ENCODE measurements around the gene ACVR1. TPM values are rescaled to one million over a fixed set of nuclear protein-coding genes. Genes with fewer than 3 reads are reported as not detected.

Gene ACVR1
- polyA plus RNA-seq, 1 of the 3 experiments (the other 2 are of a cell fraction) = 22.4 TPM

GRCh38 chr2:157691131-157691530 lies 185.0 kb downstream of the ACVR1 start:
- H3K4me3 ChIP-seq (ENCODE audit: low read depth in 2 of 2, low read length in 1 of 2) = no peak overlapping the region
- no peaks in the 10 kb centered on the region for H3K79me2 ChIP-seq (ENCODE audit: insufficient read depth)
- H3F3A ChIP-seq (replicated peaks; ENCODE audit: insufficient read depth) = no peaks in the 10 kb centered on the region
- no peaks in the 10 kb centered on the region for H3K9me2 ChIP-seq
- TF ChIP-seq MXI1 (IDR thresholded peaks at IDR 0.05; ENCODE audit: low read depth, low read length) = no peak
- no peak for TF ChIP-seq RFX5 (IDR thresholded peaks at IDR 0.05; ENCODE audit: low read length)
- TF ChIP-seq NRF1 (IDR thresholded peaks at IDR 0.05; ENCODE audit: low read depth, low read length) = no peak
- no peak for TF ChIP-seq GATA2 (CRISPR knock-in tag; IDR thresholded peaks at IDR 0.05)
- no peak for TF ChIP-seq PBX3 (IDR thresholded peaks at IDR 0.05)
- no peak for TF ChIP-seq RCOR1 (IDR thresholded peaks at IDR 0.05; ENCODE audit: low read length)
- TF ChIP-seq REST (IDR thresholded peaks at IDR 0.05; ENCODE audit: low read depth, low read length) = no peak
- TF ChIP-seq POLR2AphosphoS5 (IDR thresholded peaks at IDR 0.05; ENCODE audit: low read depth, low read length) = no peak
- no peak for TF ChIP-seq NFIC (IDR thresholded peaks at IDR 0.05; ENCODE audit: borderline replicate concordance)
- TF ChIP-seq FOXM1 (IDR thresholded peaks at IDR 0.05; ENCODE audit: low read depth) = no peak
- no peak for TF ChIP-seq MAX (IDR thresholded peaks at IDR 0.05; ENCODE audit: low read depth)
- TF ChIP-seq USF2 (IDR thresholded peaks at IDR 0.05; ENCODE audit: borderline replicate concordance, low read depth, low read length) = no peak
- no peak for TF ChIP-seq JUND (IDR thresholded peaks at IDR 0.05)
- TF ChIP-seq YY1 (IDR thresholded peaks at IDR 0.05; ENCODE audit: low read depth) = no peak
- TF ChIP-seq FOSL2 (IDR thresholded peaks at IDR 0.05; ENCODE audit: borderline replicate concordance, low read depth) = no peak
- no peak for TF ChIP-seq CTCF (IDR thresholded peaks at IDR 0.05)
- TF ChIP-seq SMC3 (IDR thresholded peaks at IDR 0.05; ENCODE audit: low read depth, low read length) = no peak
- no peak for TF ChIP-seq EZH2phosphoT487 (IDR thresholded peaks at IDR 0.05; ENCODE audit: borderline replicate concordance, low read depth)
- no peak for TF ChIP-seq CHD2 (IDR thresholded peaks at IDR 0.05; ENCODE audit: low read length, partially characterized antibody)
- no peak for TF ChIP-seq ZBTB33 (IDR thresholded peaks at IDR 0.05; ENCODE audit: borderline replicate concordance, low read depth)
- no peak for DNase-seq
- no peaks in the 10 kb centered on the region for H3K36me3 ChIP-seq (replicated peaks in 1 of 2; ENCODE audit: control insufficient read depth in 1 of 2, insufficient read depth in 2 of 2, low read length in 1 of 2)
- H3K9me3 ChIP-seq = no peaks in the 10 kb centered on the region
- H3K27me3 ChIP-seq (ENCODE audit: insufficient read depth) = no peaks in the 10 kb centered on the region
- 85% methylated on average over 1 of the region's 1 CpG for WGBS (ENCODE audit: low lambda C conversion rate)
- H3K4me2 ChIP-seq = no peak overlapping the region
- ChIA-PET CTCF (no interaction called here), POLR2A (no interaction called here)
- no peaks in the 10 kb centered on the region for H3K4me1 ChIP-seq (ENCODE audit: control insufficient read depth in 1 of 2, insufficient read depth in 2 of 2, low read depth in 1 of 2, low read length in 1 of 2)
- H3K27ac ChIP-seq (ENCODE audit: low read depth in 2 of 2, low read length in 1 of 2) = no peak overlapping the region
- H4K20me1 ChIP-seq (ENCODE audit: insufficient read depth) = no peaks in the 10 kb centered on the region
- H3K9ac ChIP-seq = no peak overlapping the region
- H2AFZ ChIP-seq (ENCODE audit: low read depth) = no peak overlapping the region

All from SK-N-SH (cell line).